Measurements from ENCODE around the gene TRIM54. TPM values are rescaled to one million over a fixed set of nuclear protein-coding genes. Genes with fewer than 3 reads are reported as not detected.

The TRIM54 gene
- total RNA-seq, 1 donor from 2014 or later: not detected

DNA sequence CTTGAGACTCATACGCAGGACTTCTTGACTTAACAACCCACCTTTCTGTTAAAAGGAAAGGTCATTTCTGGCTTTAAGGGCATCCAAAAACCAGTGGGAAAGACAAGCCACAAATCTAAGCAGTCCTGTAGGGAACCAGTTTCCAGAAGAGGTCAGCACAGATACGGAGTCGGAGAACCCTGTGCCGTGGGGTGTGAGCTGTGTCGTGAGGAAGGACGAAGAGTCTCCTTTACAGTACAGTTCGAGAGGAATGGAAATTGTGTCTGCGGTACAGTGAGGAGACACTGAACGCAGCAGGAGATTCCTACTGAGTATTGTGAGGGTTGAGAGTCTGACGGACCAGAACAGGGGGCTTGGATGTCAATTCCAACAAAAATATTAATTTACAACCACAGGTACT lies 37.1 kb upstream of the TRIM54 start:
- Histone ChIP-seq H3K27ac (no peak overlapping the region), H3K79me2 (ENCODE audit: low read depth) (no peaks in the 10 kb centered on the region), H3K36me3 (no peaks in the 10 kb centered on the region), H4K20me1 (ENCODE audit: low read depth) (no peaks in the 10 kb centered on the region), H3F3A (ENCODE audit: low read depth) (peaks cover 18% of the 10 kb centered on the region), H3K9ac (no peak overlapping the region), H3K4me3 (no peak overlapping the region), H3K4me1 (no peaks in the 10 kb centered on the region), H2AFZ (replicated peaks) (no peak overlapping the region), H3K9me3 (ENCODE audit: low read depth) (no peaks in the 10 kb centered on the region), H3K4me2 (no peak overlapping the region), H3K27me3 (peaks cover under 1% of the 10 kb centered on the region)
- Mint-ChIP-seq H3K27me3 (ENCODE audit: insufficient read depth, low read depth) (peaks cover 4% of the 10 kb centered on the region), H3K27ac (no peak overlapping the region), H3K4me3 (no peak overlapping the region), H3K36me3 (peaks cover 14% of the 10 kb centered on the region), H3K4me1 (no peaks in the 10 kb centered on the region), H3K9me3 (no peaks in the 10 kb centered on the region)
- DNase-seq (ENCODE audit: low spot score): no peak
- TF ChIP-seq EZH2phosphoT487 (IDR thresholded peaks at IDR 0.05) (no peak), EZH2 (IDR thresholded peaks at IDR 0.05) (no peak)
- TF ChIP-seq, protein P1, sequence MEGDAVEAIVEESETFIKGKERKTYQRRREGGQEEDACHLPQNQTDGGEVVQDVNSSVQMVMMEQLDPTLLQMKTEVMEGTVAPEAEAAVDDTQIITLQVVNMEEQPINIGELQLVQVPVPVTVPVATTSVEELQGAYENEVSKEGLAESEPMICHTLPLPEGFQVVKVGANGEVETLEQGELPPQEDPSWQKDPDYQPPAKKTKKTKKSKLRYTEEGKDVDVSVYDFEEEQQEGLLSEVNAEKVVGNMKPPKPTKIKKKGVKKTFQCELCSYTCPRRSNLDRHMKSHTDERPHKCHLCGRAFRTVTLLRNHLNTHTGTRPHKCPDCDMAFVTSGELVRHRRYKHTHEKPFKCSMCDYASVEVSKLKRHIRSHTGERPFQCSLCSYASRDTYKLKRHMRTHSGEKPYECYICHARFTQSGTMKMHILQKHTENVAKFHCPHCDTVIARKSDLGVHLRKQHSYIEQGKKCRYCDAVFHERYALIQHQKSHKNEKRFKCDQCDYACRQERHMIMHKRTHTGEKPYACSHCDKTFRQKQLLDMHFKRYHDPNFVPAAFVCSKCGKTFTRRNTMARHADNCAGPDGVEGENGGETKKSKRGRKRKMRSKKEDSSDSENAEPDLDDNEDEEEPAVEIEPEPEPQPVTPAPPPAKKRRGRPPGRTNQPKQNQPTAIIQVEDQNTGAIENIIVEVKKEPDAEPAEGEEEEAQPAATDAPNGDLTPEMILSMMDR (IDR thresholded peaks at IDR 0.05): no peak

DNA sequence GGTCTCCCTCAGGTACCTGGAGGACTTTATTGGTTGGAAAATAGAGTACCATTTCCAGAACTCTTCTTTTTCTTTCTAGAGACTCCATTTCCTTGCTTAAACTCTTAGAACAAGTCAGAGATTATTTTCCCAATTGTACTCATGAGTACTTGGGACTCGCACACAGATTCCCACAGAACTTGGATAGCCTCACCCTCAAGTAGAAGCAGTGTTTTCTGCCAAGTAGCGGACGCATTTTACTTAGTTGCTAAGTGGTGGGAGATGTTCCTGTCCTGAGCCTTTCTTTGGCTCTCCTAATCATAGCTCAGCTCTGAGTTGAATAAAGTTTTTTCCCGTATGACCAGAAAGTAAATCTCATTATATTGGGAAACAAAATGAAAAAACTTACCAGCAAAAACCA lies 36.6 kb upstream of the TRIM54 start:
- no peak for DNase-seq (ENCODE audit: low spot score)
- no peak overlapping the region for H3K27ac Mint-ChIP-seq
- H3K27ac ChIP-seq: no peak overlapping the region

DNA sequence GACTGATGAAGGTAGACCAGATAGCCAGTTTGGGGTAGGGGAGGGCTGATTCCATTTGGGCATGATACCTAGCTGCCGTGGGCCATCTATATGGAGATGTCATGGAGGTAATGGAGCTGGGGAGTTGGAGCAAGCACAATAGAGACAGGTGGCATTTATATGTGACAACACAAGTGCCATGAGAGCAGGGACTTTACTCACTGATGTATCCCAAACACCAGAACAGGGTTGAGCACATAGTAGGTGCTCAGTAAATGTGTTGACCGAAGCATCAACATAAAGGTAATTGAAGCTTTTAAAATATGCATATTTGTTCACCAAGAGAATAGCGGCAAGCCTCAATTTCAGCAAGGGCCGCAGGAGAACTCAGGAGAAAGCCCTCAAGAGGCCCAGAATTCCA lies 34.3 kb upstream of the TRIM54 start:
- no peak overlapping the region for H3K27ac ChIP-seq
- H3K4me3 ChIP-seq: no peak overlapping the region
- Mint-ChIP-seq H3K36me3 (no peaks in the 10 kb centered on the region), H3K9me3 (no peaks in the 10 kb centered on the region), H3K4me3 (no peak overlapping the region), H3K4me1 (peaks cover 9% of the 10 kb centered on the region), H3K27ac (no peak overlapping the region), H3K27me3 (ENCODE audit: insufficient read depth, low read depth) (peaks cover 11% of the 10 kb centered on the region)
- H3K4me1 ChIP-seq: peaks cover 7% of the 10 kb centered on the region
- H3K4me2 ChIP-seq: no peak overlapping the region
- no peaks in the 10 kb centered on the region for H3K9me3 ChIP-seq (ENCODE audit: low read depth)
- H3K79me2 ChIP-seq (ENCODE audit: low read depth): no peaks in the 10 kb centered on the region
- no peaks in the 10 kb centered on the region for H4K20me1 ChIP-seq (ENCODE audit: low read depth)
- H3K9ac ChIP-seq: no peak overlapping the region
- H3K27me3 ChIP-seq: peaks cover 19% of the 10 kb centered on the region
- no peak for DNase-seq (ENCODE audit: low spot score)
- no peaks in the 10 kb centered on the region for H3K36me3 ChIP-seq
- H3F3A ChIP-seq (ENCODE audit: low read depth): peaks cover 26% of the 10 kb centered on the region
- H2AFZ ChIP-seq (replicated peaks): no peak overlapping the region
- TF ChIP-seq, protein P1 (IDR thresholded peaks at IDR 0.05): no peak
- TF ChIP-seq EZH2 (IDR thresholded peaks at IDR 0.05) (no peak), EZH2phosphoT487 (IDR thresholded peaks at IDR 0.05) (no peak)

More for the DNA sequence above, 36.6 kb upstream of the TRIM54 start:
- Histone ChIP-seq H3K4me2 (no peak overlapping the region), H3K4me1 (peaks cover 4% of the 10 kb centered on the region), H3K4me3 (no peak overlapping the region), H3K27me3 (peaks cover 6% of the 10 kb centered on the region), H3K9ac (no peak overlapping the region), H3K79me2 (ENCODE audit: low read depth) (no peaks in the 10 kb centered on the region), H3K9me3 (ENCODE audit: low read depth) (no peaks in the 10 kb centered on the region), H2AFZ (replicated peaks) (no peak overlapping the region), H4K20me1 (ENCODE audit: low read depth) (no peaks in the 10 kb centered on the region), H3F3A (ENCODE audit: low read depth) (peaks cover 18% of the 10 kb centered on the region), H3K36me3 (no peaks in the 10 kb centered on the region)
- Mint-ChIP-seq H3K27me3 (ENCODE audit: insufficient read depth, low read depth) (peaks cover 5% of the 10 kb centered on the region), H3K4me3 (no peak overlapping the region), H3K9me3 (no peaks in the 10 kb centered on the region), H3K4me1 (peaks cover 3% of the 10 kb centered on the region), H3K36me3 (peaks cover 11% of the 10 kb centered on the region)
- TF ChIP-seq EZH2 (IDR thresholded peaks at IDR 0.05) (no peak), EZH2phosphoT487 (IDR thresholded peaks at IDR 0.05) (no peak)
- TF ChIP-seq, protein P1 (IDR thresholded peaks at IDR 0.05): no peak

Measured in neural progenitor cell (in vitro differentiated cells).